GM20000 (cell line): Measurements from ENCODE around the gene CMIP.
"Not testable (repeated sequence)": the region's sequence is repeated elsewhere in the genome, so short reads cannot be mapped to it uniquely, and the experiment has no call there.

Source experiments
- DNase-seq: peaks from one replicate; pipeline ENCODE4 v3.0.0; 2012; ENCODE audit warnings: low spot score
- TF ChIP-seq, protein P1 (sequence below): IDR thresholded peaks from 2 replicates; pipeline ENCODE4 v1.5.1; 2012; ENCODE audit warnings: mild to moderate bottlenecking, control low read depth; ENCODE audit errors: extremely low read depth, missing control alignments

Gene CMIP

DNA sequence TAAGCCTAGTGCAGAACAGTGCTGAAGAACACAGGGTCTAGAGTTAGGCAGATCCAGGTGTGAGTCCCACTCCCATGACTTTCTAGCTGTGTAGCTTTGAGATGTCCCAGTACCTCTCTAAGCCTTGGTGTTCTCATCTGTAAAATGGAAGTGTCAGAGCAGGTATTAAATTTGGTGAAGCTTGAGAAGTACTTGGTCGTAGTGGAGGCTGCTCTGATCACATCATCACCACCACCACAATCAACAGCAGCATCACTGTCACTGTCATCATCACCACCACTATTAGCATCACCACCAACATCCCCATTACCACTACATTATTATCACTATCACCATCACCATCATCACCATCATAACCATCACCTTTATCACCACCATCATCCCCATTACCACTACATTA is 132.1 kb downstream of the CMIP start:
- TF ChIP-seq, protein P1, sequence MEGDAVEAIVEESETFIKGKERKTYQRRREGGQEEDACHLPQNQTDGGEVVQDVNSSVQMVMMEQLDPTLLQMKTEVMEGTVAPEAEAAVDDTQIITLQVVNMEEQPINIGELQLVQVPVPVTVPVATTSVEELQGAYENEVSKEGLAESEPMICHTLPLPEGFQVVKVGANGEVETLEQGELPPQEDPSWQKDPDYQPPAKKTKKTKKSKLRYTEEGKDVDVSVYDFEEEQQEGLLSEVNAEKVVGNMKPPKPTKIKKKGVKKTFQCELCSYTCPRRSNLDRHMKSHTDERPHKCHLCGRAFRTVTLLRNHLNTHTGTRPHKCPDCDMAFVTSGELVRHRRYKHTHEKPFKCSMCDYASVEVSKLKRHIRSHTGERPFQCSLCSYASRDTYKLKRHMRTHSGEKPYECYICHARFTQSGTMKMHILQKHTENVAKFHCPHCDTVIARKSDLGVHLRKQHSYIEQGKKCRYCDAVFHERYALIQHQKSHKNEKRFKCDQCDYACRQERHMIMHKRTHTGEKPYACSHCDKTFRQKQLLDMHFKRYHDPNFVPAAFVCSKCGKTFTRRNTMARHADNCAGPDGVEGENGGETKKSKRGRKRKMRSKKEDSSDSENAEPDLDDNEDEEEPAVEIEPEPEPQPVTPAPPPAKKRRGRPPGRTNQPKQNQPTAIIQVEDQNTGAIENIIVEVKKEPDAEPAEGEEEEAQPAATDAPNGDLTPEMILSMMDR = no peak
- no peak for DNase-seq

DNA sequence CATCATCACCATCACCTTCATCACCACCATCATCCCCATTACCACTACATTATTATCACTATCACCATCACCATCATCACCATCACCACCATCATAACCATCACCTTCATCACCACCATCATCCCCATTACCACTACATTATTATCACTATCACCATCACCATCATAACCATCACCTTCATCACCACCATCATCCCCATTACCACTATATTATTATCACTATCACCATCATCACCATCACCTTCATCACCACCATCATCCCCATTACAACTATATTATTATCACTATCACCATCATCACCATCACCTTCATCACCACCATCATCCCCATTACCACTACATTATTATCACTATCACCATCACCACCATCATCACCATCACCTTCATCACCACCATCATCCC is 132.7 kb downstream of the CMIP start:
- not testable (repeated sequence) for DNase-seq

DNA sequence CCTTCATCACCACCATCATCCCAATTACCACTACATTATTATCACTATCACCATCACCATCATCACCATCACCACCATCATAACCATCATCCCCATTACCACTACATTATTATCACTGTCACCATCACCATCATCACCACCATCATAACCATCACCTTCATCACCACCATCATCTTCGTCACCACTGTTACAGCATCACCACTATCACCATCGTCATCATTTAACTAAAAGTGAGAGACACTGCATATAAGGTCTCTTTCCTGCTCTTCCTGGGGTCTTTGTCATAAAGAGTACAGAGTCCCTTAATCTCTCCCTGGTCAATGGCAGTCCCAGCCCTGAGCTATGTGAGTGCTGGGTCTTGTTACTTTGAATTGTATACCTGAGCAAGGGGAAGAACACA is 133.5 kb downstream of the CMIP start:
- DNase-seq = no peak
- TF ChIP-seq, protein P1 = no peak

DNA sequence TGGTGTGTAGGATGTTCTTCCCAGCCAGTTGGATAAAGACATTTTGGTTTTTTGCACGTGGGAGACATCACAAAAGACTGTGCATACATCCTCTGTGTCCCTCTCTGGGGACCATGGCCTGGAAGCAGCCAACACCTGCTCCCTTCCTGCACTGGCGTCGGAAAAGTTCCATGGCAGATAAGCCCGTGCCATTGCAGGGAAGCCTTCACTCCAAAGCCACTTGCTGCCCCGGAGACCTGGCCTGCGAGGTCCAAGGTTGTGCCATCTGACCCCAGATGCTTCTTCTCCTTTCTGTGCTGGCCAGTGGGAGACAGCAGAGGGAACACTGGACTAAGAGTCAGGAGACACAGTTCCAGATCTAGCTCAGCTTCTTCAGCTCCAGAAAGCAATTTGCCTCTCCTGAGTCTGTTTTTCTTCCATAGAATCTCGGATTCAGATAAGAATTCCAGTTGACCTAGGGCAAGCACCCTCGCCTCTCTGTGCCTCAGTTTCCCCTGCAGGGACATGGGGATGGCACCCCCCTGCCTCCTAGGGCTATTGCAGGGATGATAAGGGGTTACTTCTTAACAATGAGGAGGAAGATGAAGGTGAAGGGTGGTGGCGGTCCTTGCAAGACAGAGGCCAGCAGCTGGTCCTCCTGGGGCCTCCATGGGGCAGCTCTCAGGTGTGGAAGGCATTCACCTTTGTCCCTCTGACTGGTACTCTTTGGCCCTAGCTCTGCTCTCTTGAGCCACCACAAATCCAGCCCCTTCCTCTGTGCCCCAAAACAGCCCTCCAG is 134.2 kb downstream of the CMIP start:
- no peak for DNase-seq
- TF ChIP-seq, protein P1 = no peak

DNA sequence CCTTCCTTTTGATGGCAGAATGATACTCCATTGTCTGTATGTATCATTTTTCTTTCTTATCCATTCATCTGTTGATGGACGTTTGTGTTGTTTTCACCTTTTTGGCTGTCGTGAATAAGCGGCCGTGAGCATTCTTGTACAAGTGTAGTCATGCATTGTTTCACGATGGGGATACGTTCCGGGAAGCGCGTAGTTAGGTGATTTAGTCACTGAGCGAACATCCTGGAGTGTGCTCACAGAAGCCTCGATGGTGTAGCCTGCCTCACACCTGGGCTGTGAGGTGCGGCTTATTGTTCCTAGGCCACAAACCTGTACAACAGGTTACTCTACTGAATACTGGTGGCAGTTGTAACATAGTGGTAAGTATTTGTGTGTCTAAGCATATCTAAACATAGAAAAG is 136.5 kb downstream of the CMIP start:
- no peak for DNase-seq
- TF ChIP-seq, protein P1 = no peak

DNA sequence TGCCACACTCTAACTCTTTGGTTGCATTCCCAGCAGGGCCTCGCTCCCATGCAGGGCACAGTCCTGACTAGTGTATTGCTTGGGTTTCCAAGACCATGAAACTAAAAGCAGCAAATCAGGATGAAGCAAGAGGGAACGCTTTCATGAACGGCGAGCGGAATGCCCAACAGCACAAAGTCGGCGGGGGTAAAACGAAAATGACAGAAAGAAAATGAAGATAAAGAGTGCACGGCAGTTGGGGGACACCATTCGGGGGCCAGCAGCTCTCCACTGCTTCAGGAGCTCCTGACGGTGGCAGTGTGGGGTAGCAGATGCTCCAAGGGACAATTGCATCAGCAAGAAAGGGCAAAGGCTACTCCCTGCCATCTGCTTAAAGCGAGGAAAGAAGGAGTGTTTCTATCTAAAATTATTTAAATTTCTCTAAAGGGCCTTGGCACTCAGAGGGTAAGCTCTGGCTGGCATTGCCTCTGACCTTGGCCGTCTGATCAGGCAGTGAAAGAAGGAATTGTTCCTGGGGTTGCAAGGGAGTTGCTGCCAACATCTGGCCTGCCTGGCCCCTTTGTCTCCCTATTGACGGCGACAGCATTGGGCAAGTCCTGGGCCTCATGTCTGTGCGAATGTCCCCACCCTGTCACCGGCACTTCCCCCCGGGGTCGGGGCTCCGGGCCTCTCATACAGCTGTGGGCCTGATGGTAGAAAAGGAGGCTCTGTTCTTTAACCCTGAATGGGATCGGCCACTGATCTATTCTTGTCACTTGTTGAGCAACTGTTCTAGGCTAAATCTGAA is 138.2 kb downstream of the CMIP start:
- TF ChIP-seq, protein P1 = no peak
- DNase-seq = no peak

DNA sequence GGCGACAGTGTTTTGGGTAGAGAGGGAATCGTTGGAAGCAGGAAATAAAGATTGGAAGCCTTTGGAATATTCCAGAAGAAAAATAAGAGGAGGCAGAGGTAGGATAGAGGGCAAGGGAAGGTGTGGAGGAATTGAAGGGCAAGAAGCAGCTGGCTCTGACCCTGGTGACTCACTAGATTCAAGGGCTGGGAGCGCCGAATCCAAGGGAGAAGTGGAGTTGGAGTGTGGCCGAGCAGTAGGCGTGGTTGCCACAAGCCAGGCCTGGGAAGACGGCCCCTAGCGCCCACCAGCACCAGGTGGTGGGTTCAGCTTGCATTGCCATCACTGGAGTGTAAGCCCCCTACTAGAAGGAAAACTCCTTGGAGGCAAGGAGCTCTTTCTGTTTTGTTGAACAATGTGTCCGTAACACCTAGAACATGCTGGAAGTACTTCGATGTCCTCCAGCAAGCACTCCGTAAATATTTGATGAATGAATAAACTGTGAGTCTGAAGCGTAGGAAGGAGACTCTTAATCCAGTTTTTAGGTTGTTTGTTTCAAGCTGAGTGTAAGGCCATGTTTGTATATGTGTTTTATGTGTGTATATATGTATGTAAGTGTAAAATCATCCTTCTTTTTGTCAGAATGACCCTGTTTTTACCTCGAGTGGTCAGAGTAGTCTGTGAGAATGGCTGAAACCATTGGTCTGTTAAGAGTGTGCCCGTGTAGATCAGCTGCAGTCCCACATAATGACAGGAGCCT is 139.5 kb downstream of the CMIP start:
- no peak for DNase-seq
- TF ChIP-seq, protein P1 = no peak
